HS-5 (cell line): ENCODE measurements around the gene CYBB.

Experiments
- DNase-seq: peaks from one replicate; pipeline ENCODE4 v3.0.0-alpha.2; 2012; ENCODE audit warnings: low read depth

Gene CYBB

DNA sequence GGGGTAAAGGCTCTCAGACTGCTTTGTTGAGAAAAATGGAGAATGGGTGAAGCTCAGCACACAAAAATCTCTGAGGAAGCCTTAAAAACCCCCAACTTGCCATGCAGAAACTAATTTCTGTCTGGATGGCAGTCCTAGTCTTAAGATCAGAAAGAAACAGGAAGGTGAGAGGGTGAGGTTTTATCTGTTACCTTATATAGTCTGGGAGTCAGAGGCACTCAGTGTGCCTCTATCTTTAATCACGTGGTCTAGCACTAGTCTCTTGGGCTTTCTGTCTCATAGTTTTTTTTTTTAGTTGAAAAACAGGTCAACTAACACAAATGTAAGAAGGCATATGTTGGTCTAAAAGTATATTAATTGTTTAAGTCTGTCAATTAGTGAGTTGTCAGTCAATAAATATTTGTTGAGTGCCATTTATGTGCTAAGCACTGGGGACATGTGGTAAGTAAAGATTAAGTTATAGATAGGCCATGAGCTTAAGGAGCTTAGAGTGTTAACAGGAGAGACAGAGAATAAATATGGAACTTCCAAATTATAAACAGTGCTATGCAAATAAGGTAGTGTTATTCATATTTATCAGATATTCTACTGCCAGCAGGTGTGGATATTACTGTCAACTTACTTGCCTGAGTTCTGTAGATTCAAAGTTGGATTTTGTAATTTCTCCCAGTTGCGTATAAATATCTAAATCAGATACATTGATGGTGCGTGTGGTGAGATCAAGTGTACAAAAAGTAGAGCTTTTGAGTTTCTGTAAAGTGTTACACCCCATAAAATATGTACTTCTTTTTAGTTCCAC, 7.0 kb downstream of the CYBB start:
- no peak for DNase-seq

DNA sequence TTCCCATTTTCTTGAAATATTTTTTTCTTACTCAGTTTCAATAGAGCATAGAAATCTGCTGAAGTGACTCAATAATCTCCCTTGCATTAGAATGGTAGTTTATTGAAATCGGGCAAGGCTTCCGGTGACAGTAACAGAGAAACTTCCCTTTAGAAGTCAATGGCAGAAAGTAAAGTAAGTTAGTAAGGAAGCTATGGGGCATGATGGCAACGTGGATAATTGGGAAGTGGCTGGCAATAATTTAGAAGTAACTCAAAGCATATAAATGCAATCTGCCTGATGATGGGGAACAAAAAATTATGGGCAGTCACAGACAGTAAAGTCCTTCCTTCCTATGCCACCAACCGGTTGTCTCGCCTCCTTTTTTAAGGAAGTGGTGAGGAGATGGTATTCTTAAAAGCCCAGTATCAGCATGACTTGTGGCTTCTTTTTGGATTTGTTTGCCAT, 7.6 kb downstream of the CYBB start:
- DNase-seq = no peak

DNA sequence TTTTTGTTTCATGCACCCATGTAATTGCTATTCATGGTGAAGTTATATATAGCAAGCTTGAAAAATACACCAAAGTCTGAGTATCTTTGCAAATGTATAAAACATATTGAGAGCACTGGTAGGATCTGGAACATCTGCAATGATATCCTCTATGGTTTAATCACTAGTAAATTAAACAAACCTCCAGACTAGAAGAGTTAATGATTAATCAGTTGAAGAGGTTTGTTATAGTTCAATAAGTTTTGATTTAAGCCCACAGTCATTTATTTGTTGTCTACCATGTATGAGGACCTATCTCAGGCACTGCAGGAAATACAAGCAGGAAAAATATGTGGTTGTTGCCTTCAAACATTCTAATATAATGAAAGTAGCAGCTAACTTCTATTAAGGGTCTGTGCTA, 16.5 kb downstream of the CYBB start:
- DNase-seq = no peak

DNA sequence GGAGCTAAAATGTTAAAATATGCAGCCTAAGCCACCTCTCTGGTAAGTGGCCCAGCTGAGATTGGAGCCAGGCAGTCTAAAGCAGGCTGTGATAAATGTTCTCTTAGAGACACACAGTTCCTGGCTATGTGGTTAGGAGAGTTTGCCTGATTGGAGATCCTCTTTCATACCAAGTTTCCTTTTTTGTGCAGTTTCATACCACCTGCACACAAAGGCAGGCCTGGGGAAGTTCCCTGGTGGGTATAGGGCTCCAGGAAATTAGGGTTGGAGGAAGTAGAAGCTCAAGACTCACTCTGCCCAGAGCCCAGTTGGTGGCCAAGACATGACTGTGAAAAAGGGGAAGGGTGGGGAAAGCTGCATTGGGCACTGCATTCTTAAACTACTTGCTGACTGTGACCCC, 16.9 kb downstream of the CYBB start:
- no peak for DNase-seq

DNA sequence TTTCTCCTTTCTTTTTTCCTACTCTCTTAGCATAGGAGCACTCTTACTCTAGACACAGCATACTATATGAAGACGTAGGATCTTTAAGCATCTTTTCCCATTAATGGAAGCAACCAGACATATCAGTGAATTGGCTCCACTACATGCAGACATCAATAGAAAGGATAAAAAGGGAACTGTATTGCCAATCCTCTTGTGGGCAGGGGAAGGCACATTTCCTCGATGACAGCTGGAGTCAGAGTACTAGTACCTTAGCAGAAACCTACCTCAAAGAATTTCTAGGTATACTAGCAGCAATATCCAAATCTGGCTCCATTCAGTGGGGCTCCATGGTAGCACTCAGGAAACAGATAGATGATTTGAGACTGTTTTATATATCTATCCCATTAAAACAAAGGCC, 20.1 kb downstream of the CYBB start:
- no peak for DNase-seq

DNA sequence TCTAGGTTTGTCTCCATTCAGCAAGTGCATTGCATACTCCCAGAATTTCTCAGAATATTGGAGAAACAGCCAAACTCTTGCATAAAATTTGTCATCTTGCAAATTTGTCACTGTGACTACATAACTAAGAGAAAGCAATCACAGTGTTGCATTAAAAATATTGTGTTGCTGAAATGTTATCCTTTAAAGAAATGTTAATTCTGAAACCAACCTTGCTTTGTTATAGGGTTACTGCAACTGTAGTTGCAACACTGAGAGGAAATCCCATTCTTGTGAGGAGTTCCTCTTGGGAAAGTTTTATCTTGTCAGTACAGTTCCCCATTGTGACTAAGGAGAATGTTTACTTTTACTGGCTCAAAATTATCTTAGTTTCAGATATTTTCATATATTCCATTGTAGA, 20.9 kb downstream of the CYBB start:
- no peak for DNase-seq

DNA sequence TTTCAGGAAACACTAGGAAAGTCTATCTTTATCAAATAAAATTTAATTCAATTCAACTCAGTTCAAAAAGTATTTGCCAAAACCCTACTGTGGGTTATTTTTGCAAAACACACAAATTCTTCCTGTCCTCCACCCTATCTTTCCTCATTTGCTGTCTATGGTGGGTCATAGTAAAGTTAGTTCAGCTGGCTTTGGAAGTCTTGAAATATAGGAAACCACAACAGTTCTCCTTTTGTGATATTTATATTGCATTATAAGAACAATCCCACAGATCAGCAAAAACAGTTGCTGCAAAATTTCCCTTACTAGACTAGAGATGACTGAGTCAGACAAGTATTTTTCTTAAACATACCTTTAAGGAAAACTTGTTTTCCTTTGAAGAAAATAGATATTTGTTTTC, 22.2 kb downstream of the CYBB start:
- DNase-seq = no peak

DNA sequence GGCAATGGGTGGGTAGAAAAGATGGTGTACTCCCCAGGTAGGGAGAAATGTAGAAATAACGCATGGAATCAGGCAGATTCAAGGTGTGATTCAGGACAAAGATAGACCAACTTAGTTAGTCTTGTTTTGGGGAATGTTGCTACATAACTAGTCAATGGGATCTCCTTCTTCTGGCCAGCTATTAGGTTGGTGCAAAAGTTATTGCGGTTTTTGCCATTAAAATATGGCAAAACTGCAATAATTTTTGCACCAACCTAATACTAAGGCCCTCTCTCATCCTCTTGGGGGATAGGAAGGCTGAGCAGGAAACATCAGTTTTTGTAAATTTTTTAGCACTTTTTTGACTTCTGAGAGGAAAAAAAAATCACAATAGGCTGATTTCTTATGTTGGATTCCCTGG, 23.2 kb downstream of the CYBB start:
- no peak for DNase-seq

DNA sequence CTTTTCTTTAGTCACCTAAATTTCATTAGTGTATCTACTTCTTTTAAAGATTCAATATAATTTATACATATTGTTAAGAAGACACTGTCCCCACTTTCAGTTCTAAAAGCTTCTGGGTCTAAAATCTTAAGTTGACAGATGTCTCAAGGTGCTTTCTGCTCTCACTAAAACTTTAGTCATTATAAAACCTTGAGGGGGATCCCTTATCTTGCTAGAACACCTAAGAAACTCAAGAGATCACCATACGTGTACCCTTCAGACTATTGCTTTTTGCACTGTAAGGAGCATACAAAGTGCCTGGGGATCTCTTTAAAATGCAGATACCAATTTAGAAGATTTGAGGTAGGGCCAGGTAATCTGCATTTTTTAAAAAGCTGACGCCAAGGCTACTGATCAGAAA, 30.1 kb downstream of the CYBB start:
- DNase-seq = no peak

DNA sequence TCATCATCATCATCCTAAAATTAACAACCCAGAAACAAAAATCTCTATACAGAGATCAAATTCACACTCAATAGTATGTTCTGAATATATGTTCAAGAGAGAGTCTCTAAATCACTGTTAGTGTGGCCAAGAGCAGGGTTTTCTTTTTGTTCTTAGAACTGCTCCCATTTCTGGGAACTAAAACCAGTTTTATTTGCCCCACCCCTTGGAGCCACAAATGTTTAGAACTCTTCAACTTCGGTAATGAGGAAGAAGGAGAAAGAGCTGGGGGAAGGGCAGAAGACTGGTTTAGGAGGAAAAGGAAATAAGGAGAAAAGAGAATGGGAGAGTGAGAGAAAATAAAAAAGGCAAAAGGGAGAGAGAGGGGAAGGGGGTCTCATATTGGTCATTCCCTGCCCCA, 32.3 kb downstream of the CYBB start:
- no peak for DNase-seq

DNA sequence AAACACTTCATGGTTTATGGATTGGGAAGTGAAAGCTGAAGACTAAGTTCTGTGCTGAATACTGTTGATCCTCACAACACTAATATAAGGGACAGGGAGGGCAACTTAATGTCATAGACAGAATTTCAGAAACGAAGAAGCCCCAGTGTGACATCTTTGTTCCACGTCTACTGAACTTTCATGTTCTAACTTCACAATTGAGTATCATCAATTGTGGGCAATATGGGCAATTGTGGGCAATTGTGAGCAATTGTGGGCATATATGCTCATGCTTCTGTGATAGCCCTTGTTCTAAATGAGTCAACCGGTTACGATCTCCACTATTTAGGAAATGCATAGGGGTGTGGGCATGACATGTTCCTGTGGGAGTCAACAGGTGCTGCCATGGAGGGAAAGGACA, 33.7 kb downstream of the CYBB start:
- DNase-seq = no peak

DNA sequence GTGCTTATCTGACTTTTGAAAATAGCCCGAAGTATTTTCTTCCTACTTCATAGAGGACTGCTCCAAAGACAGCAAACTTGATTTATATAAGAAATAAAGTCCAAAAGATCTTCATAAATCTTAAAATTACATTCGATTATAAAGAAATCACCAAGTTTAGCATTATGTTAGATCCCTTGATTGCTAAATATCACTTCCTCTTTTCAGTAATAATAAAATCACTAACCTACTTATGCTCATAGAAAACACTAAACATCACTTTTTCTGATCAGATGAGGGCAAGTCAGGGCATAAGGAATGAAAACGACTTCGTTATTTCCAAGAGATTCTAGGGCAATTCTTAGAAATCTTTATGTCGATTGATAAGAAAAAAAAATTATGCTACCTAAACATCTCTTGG, 35.5 kb downstream of the CYBB start:
- no peak for DNase-seq

DNA sequence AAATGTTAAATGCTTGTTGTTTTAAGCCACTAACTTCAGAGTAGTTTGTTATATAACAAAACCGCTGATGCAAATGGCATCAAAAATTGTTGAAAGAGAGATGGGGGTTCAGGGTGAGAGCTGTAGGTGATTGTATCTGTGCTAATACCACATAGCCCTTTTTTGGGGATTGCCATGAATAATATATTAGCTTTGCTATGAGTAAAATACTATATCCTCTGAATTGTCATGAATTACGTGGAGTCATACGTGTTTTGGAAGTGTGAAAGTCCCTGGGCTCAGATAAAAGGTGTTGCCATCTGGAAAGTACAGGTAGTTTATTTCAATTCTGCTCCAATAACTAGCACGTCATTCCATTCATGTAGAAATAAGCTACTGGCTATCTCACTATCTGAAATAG, 36.9 kb downstream of the CYBB start:
- no peak for DNase-seq

DNA sequence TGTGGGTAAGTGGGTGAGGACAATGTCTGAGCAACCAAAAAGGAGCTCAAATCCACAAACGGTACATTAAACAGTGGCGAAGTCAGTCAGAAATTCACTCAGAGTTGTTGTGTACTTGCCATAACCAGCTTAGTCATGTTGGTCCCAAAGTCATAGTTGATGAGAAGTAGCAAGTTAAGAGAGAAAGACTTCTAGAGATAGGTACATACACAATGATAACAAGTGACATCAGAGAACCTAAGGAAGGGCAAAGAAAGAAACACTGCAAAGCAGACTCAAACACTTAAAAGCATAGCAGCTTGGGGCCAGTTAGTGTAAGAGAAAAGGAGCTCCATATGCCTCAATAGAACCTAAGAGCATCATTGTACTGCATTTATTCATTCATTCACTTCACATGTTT, 37.3 kb downstream of the CYBB start:
- DNase-seq = no peak

DNA sequence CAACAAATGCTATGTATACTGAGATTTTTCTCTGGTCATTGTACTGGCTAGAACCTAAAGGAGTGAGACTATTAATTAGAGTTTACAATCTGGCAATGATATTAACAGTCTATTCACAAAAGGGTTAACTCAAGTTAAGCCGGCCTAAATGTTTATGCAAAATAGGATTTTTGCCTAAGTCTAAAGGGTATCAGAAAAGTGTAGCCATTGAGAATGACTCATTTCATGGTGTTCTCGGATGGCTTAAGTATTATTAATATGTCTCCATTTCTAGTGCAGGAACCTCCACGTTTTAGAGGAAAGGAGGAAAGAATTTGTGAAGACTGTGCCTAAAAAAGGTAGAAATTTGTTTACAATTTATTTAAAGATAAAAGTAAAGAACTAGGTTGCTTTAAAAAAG, 37.7 kb downstream of the CYBB start:
- DNase-seq = no peak

DNA sequence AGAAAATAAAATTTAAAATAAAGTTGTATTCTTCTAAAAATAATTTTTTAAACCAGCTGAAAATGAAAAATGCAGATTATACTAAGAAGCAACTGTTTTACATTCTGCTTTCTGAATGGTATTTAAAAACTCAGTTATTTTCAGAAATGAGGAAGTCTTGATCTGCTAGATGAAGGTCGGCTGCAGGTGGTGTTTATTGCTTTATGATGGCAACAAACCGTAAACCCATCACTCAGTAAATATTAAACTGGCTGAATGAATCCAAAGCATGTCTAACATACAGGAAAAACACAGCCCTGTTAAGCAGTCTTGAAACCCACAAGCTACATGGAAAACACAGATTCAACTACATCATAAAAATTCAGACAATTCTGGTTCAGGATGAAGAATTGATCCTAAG, 38.2 kb downstream of the CYBB start:
- no peak for DNase-seq

DNA sequence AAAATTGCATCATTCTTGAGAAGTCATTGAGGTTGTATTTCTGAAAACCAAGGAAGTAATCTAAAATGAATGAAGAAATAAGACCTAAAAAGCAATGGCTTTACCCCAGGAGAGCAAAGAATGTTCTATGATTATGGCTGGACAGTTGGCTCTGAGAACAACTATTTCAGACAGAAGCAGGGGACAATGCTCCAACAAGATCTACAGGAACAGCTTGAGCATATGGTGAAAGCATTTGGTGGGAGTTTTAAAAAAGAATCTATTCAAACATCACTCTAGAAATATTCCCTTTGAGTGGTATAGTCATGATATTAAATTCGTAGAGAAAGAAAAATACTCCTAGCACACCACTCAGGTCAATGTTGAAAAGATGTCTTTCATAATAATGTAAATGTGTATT, 40.8 kb downstream of the CYBB start:
- DNase-seq = no peak

DNA sequence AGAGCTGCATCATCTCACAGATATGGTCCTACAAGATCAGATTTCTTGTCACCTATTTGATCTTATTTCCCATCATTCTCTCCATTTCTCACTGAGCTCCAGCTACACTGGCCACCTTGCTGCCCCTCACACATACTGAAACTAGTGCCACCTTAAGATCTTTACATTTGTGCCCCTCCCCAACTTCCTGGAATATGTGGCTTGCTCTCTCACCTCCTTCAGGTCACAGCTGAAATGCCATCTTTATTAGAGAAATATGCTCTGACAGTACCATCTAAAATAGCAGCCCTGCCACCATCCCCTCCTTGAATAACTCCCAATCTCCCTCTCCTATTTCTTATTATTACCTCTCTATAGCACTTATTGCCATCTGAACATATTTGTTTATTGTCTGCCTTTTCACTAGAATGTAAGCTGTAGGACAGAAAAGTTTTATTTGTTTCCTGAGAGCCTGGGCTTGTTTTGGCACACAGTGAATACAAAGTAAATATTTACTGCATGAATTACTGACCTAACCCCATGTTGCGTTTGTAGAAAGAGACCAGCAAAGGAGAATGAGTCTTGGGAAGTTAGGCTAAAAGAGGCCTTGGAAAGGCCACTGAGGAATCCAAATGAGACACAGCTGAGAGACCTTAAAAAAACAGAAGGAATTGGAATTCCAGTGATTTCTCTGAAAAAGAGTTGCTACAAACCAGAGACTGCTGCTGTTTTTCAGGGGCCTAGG, 44.8 kb downstream of the CYBB start:
- DNase-seq = no peak

DNA sequence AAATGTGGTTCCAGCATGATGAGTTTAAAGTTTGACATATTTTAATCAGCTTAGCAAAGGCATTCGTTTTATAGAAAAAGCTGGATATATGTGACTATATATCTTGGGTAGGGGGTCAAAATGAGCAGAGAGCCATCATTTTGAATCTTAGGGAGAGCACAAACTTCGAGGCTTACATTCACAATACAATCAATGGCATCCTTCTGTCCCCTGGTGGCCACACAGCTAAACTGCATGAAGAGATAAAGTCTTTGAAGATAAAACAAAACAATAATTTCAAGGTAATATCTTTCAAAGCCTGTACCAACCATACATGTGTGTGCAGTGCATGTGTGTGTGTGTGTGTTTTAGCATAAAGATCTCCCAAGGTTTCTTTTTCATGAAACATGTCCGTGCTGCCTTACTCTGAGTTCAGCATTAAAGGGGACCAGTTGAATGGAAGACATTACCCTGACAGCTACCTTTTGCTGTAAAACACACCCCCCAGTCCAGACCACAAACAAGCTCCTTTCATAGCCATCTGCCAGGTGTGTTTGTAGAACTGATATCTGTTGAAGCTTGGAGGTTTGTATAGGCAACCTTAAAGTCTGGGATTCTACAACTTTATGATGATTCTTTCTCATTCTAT, 45.5 kb downstream of the CYBB start:
- no peak for DNase-seq

DNA sequence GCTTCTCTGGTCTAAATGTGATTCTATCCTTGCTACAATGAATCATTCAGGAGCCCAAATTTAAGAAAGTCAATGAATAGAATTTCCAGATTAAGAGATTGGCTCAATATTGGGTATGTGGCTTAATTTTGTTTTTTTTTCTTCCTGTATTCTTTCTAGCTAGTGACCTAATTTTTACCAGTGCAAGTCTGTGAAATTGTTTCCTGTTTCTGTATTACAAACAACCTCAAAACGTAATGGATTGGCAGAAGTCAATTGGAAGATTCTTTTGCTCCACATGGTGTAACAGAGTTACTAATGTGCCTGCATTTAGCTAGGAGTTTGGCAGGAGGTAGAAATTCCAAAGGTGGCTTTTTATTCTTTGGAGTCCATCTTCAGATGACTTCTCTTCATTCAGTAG, 49.9 kb downstream of the CYBB start:
- DNase-seq = no peak

DNA sequence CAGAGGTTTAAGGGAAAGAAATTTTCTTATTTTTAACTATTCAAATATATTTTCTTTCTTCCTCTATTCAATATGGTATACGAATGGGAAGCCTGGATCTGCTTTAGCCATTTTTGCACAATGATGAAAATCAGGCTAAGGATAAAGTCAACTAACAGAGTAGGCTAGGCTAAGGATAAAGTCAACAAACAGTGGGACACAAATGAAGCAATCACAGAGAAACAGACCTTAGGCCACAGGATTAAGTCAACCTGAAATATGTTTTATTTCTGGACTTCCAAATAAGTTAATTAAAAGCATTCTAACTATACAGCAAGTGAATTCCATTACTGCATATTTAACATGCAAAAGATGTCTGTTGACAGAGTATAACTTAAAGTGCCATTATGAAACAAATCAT, 50.5 kb downstream of the CYBB start:
- no peak for DNase-seq

DNA sequence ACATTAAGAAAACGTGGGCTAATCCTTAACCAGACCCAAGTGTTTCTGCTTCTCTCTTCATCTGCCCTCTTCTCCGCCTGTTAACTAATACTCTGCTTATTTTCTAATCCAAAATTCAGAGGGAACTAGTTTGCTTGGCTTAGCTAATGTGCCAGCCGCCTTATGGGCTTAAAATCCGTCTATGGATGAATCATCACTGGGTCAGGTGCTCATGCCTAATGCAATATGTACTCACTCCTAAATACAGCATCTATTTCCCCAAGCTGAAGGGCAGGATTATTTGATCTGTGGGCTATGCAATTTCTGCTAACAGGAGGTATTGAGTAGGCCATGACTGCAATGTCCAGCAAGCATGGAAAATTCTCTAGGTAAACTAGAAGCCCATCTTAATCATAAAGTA, 55.1 kb downstream of the CYBB start:
- DNase-seq = no peak

DNA sequence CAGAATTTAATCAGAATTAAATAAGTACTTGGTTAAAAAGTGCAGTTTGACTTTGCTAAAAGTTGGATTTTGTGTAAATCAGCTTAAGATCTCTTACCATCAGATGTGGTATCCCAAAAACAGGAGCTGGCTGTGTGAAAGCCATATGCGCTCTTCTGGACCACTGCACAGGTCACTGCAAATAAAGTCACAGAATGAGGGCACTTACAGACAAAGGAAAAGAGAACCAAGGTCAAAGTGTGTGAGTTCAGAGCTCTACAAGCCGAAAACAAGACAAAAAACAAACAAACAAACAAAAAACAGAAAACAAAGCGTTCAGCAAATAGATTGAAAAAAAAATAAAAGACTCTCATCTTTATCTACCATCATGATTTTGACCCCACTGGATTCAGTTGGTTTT, 61.1 kb downstream of the CYBB start:
- no peak for DNase-seq
